HepG2 (cell line): ENCODE results near the gene TRAF3. TPM values are rescaled to one million over a fixed set of nuclear protein-coding genes. Genes with fewer than 3 reads are reported as not detected.

Experiments
- ATAC-seq: fragments of 200-7000 bp; cut with Tn5 transposase; 3 replicates; pipeline ENCODE4 v1.9.1; 2020; ENCODE audit warnings: mild to moderate bottlenecking, moderate library complexity
- BruUV-seq: library from RNA; stranded (reverse); fragments of 400-500 nt; replicated peaks from 2 replicates; lab custom pipeline; 2021; lab: Mats Ljungman, UMichigan
- CTCF ChIA-PET: fragments of 300-600 bp; formaldehyde crosslinking; extraction: SDS; loops from one replicate; lab custom pipeline; 2021; ENCODE audit warnings: low total read pairs, inconsistent platforms, low intra/inter-chr PET ratio; lab: Yijun Ruan, JAX
- POLR2A ChIA-PET: fragments of 350-600 bp; sonication (Branson Sonifier 250); formaldehyde crosslinking; loops from one replicate; lab custom pipeline; 2020; ENCODE audit warnings: antibody characterized with exemption, inconsistent platforms; lab: Yijun Ruan, JAX
- DNase-seq: peaks from one replicate; pipeline ENCODE4 v3.0.0-alpha.2; 2015; ENCODE audit warnings: low spot score
- FAIRE-seq: peaks from 3 replicates; lab custom pipeline; 2011; peaks lifted over from hg19 to GRCh38; lab: Jason Lieb, UNC
- H2AFZ ChIP-seq: one replicate; pipeline ENCODE4 v1.6.1; 2011; ENCODE audit warnings: low read length, inconsistent platforms
- H3K27ac ChIP-seq: fragments of 300-600 bp; 3 replicates; pipeline ENCODE4 v1.8.0; 2011; ENCODE audit warnings: mixed run types, mild to moderate bottlenecking, mixed read lengths, low read length, inconsistent platforms; ENCODE audit not compliant: insufficient read depth; ENCODE audit errors: extremely low read length
- H3K27me3 ChIP-seq, 2 experiments: fragments of 200-600 bp in 1 of 2; 2 replicates in 1 of 2; 3 replicates in 1 of 2; pipeline versions ENCODE4 v1.6.0 to v1.8.0; 2011; ENCODE audit warnings: low read length in 2 of 2, mild to moderate bottlenecking in 2 of 2, moderate library complexity in 2 of 2, inconsistent platforms in 1 of 2; ENCODE audit not compliant: insufficient read depth in 2 of 2, control insufficient read depth in 1 of 2
- H3K36me3 ChIP-seq, 2 experiments: fragments of 200-600 bp in 1 of 2; replicated peaks in 1 of 2; 2 replicates in 1 of 2; 3 replicates in 1 of 2; pipeline versions ENCODE4 v1.5.1 to v1.8.0; 2011; ENCODE audit warnings: low read length in 2 of 2, inconsistent platforms in 1 of 2; ENCODE audit not compliant: insufficient read depth in 2 of 2, control insufficient read depth in 1 of 2
- H3K4me1 ChIP-seq: 2 replicates; pipeline ENCODE4 v1.5.1; 2012; ENCODE audit warnings: low read length, inconsistent platforms; ENCODE audit not compliant: insufficient read depth
- H3K4me2 ChIP-seq: 2 replicates; pipeline ENCODE4 v1.6.0; 2011; ENCODE audit warnings: low read depth, low read length, inconsistent platforms
- H3K4me3 ChIP-seq, 3 experiments: fragments of 200-600 bp in 1 of 3; sonication (generic), shearing (Covaris generic) in 1 of 3; replicated peaks in 1 of 3; 2 replicates each; pipeline ENCODE4 v1.5.1; 2011 to 2016; ENCODE audit warnings: low read length in 3 of 3, inconsistent platforms in 2 of 3, low read depth in 2 of 3, mild to moderate bottlenecking in 2 of 3, control low read depth in 1 of 3, mixed read lengths in 1 of 3; ENCODE audit not compliant: insufficient read depth in 1 of 3
- H3K79me2 ChIP-seq: one replicate; pipeline ENCODE4 v1.6.1; 2011; ENCODE audit warnings: low read length, inconsistent platforms; ENCODE audit not compliant: insufficient read depth
- H3K9ac ChIP-seq: 2 replicates; pipeline ENCODE4 v1.6.0; 2011; ENCODE audit warnings: mild to moderate bottlenecking, low read depth, low read length, inconsistent platforms; ENCODE audit not compliant: insufficient read depth
- H3K9me3 ChIP-seq: 2 replicates; pipeline ENCODE4 v1.5.1; 2012; ENCODE audit warnings: mild to moderate bottlenecking, low read length
- H4K20me1 ChIP-seq: 2 replicates; pipeline ENCODE4 v1.6.0; 2011; ENCODE audit warnings: inconsistent platforms, mild to moderate bottlenecking, low read length, moderate library complexity; ENCODE audit not compliant: insufficient read depth
- AGO2 ChIP-seq: fragments of 200-400 bp; formaldehyde crosslinking; optimal IDR thresholded peaks from 2 replicates; pipeline ENCODE3; 2017; ENCODE audit warnings: mild to moderate bottlenecking, low read depth, low read length, moderate library complexity
- ATAD3A ChIP-seq: sonication (generic); formaldehyde crosslinking; IDR thresholded peaks from 2 replicates; pipeline ENCODE4 v1.4.0; 2020; ENCODE audit warnings: missing genetic modification reagents
- CHCHD3 ChIP-seq: sonication (generic); formaldehyde crosslinking; IDR thresholded peaks from 2 replicates; pipeline ENCODE4 v1.8.0; 2022; ENCODE audit warnings: mild to moderate bottlenecking, missing genetic modification reagents, moderate library complexity
- MED8 ChIP-seq: sonication (generic); formaldehyde crosslinking; IDR thresholded peaks from 2 replicates; pipeline ENCODE4 v1.8.1; 2023; ENCODE audit warnings: mild to moderate bottlenecking, missing genetic modification reagents; ENCODE audit not compliant: insufficient replicate concordance
- MLLT10 ChIP-seq: sonication (generic); formaldehyde crosslinking; IDR thresholded peaks from 2 replicates; pipeline ENCODE4 v1.4.0; 2020; ENCODE audit warnings: missing genetic modification reagents
- NONO ChIP-seq, 2 experiments: fragments of 450-650 bp in 1 of 2; sonication (generic) in 1 of 2; formaldehyde crosslinking in 1 of 2; IDR thresholded peaks in 1 of 2; conservative IDR thresholded peaks in 1 of 2; 2 replicates each; pipeline versions ENCODE4 v1.6.1 to v1.8.0; 2017 to 2022; ENCODE audit warnings: mild to moderate bottlenecking in 1 of 2, missing genetic modification reagents in 1 of 2, moderate library complexity in 1 of 2
- PCBP2 ChIP-seq: fragments of 200-400 bp; formaldehyde crosslinking; optimal IDR thresholded peaks from 2 replicates; pipeline ENCODE3; 2018; ENCODE audit warnings: low read length, low read depth; ENCODE audit not compliant: poor library complexity, severe bottlenecking
- RFX3 ChIP-seq: IDR thresholded peaks from 2 replicates; pipeline ENCODE4 v1.6.1; 2016; ENCODE audit warnings: missing biosample characterization, missing genetic modification reagents
- ZNF256 ChIP-seq: sonication (generic); formaldehyde crosslinking; conservative IDR thresholded peaks from 2 replicates; pipeline ENCODE4 v1.4.0; 2020; ENCODE audit warnings: missing genetic modification reagents
- ZNF3 ChIP-seq: IDR thresholded peaks from 2 replicates; pipeline ENCODE4 v1.7.0; 2017; ENCODE audit warnings: inconsistent platforms
- ZNF747 ChIP-seq: sonication (generic); formaldehyde crosslinking; IDR thresholded peaks from 2 replicates; pipeline ENCODE4 v1.8.1; 2023; ENCODE audit warnings: missing genetic modification reagents, mild to moderate bottlenecking, borderline replicate concordance
- WGBS: methylation state at CpG from one replicate; pipeline ENCODE4 v1.1.6; 2017; ENCODE audit warnings: low lambda C conversion rate; 5-methylcytosine and 5-hydroxymethylcytosine counted together
- in situ Hi-C: cut with HindIII; loops from 2 replicates; pipeline ENCODE4 v1.10.0; 2017; ENCODE audit warnings: low pct_unique_long_range_greater_than_20kb; ENCODE audit not compliant: extremely low pct_ligation_motif_present
- intact Hi-C: fragments of 100-400 bp; cut with micrococcal nuclease; formaldehyde crosslinking; loops from one replicate; pipeline ENCODE4 v1.10.0; 2022; ENCODE audit not compliant: unreplicated experiment
- polyA plus RNA-seq, 8 experiments: library from polyadenylated mRNA; depleted of rRNA in 3 of 8; stranded (reverse) in 7 of 8; unstranded in 1 of 8; fragments of >200 nt; fragmentation: Illumina TruSeq in 4 of 8; extraction: Trizol in 4 of 8; gene quantifications; 2 replicates each; pipeline versions ENCODE4 v1.2.1 to v1.2.3, GENCODE V29; 2011 to 2016; ENCODE audit warnings: low read depth in 4 of 8, missing spikeins in 1 of 8, mixed read lengths in 1 of 8; ENCODE audit not compliant: insufficient read depth in 1 of 8
- total RNA-seq, 5 experiments: library from RNA; depleted of rRNA; stranded (reverse); fragments of >200 nt; fragmentation: Illumina TruSeq; extraction: Trizol; gene quantifications; 2 replicates each; pipeline ENCODE4 v1.2.3, GENCODE V29; 2016; ENCODE audit warnings: low read depth in 1 of 5
- TF ChIP-seq, protein P1 (sequence below): sonication (generic); formaldehyde crosslinking; IDR thresholded peaks from 2 replicates; pipeline ENCODE4 v1.8.1; 2023; ENCODE audit warnings: mild to moderate bottlenecking, missing genetic modification reagents
- TF ChIP-seq, protein P2 (sequence below): sonication (generic); formaldehyde crosslinking; IDR thresholded peaks from 2 replicates; pipeline ENCODE4 v1.8.0; 2022; ENCODE audit warnings: low read depth, missing genetic modification reagents

The TRAF3 gene
- total and polyA plus RNA-seq, 2 of the 13 experiments (the other 11 are each of a cell fraction or from before 2014, with no cell fraction given), result 6.9 to 12.2 TPM

DNA sequence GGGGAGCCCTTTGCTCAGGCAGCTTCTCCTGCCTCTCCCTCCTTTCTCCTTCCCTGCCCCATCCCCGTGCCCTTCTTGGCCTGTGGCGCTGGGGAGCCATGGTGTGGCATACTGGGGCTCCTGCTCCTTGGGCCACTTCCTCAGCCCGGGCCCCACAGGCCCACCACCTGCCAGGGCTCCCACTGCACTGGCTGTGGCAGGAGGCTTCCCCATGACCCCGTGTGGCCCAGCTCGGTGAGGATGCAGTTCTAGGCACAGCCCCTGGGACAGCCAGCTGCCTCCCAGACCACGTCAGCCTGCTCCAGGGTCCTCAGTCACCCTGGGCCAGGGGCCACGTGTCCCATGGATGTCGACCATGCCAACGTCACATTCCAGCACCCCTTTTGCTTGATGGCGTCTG, 132.2 kb downstream of the TRAF3 start:
- in situ Hi-C loops, result no loop called here
- ATAC-seq, result peak; percentile 13; the same call in 1 of the 3 replicates
- H3K79me2 ChIP-seq, result no peaks in the 10 kb centered on the region
- POLR2A ChIA-PET, result no interaction called here
- no peak overlapping the region for H2AFZ ChIP-seq
- H3K4me3 ChIP-seq, result no peak overlapping the region
- peak; percentile 3 for TF ChIP-seq AGO2
- no peak for TF ChIP-seq ZNF747
- TF ChIP-seq, all 625 proteins: peak for 1
- peaks cover 1 to 7% of the 10 kb centered on the region in 2 experiments; a peak in 3 of 5 replicates for H3K36me3 ChIP-seq
- H4K20me1 ChIP-seq, result no peaks in the 10 kb centered on the region
- peaks cover 5% of the 10 kb centered on the region for H3K4me1 ChIP-seq
- H3K27me3 ChIP-seq, result no peaks in the 10 kb centered on the region
- H3K9me3 ChIP-seq, result no peaks in the 10 kb centered on the region
- CTCF ChIA-PET, result no interaction called here
- FAIRE-seq (no peak), DNase-seq (no peak)
- no peak overlapping the region for H3K27ac ChIP-seq
- H3K9ac ChIP-seq, result no peak overlapping the region
- intact Hi-C loops, result no loop called here
- 93% methylated on average over 4 of the region's 10 CpGs for WGBS
- no peak overlapping the region for H3K4me2 ChIP-seq
- BruUV-seq, result no TSS peak

DNA sequence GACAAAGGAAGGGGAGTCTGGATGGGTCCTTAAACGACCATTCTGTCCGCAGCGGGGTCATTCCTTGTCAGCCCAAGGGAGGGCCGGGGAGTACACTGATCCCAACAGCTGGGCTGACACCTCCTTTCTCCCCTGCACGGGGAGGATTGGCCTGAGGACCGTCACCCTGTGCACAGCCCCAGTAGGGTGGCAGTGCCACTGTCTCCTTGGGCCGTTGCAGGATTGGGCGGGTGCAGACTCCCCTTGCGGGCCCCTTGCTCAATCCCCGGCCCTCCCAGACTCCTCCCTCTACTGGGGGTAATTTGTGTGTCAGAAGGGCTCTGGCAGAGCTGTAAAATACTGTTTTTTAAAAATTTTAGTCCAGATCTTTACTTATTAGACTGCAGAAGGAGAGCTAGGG, 132.7 kb downstream of the TRAF3 start:
- intact Hi-C loops (no loop called here), in situ Hi-C loops (loop anchor here (10.0 kb wide), 1 partner anchor 215 kb away; no protein-coding TSS in a partner anchor)
- FAIRE-seq (no peak), ATAC-seq (no peak), DNase-seq (no peak)
- H3K27ac ChIP-seq, result no peak overlapping the region
- no peaks in the 10 kb centered on the region for H3K79me2 ChIP-seq
- no peak overlapping the region for H3K9ac ChIP-seq
- H3K4me1 ChIP-seq, result peaks cover 10% of the 10 kb centered on the region
- H3K4me3 ChIP-seq, result no peak overlapping the region
- H3K36me3 ChIP-seq, result peaks cover 1 to 7% of the 10 kb centered on the region in 2 experiments; a peak in 3 of 5 replicates
- H3K27me3 ChIP-seq, result no peaks in the 10 kb centered on the region
- H2AFZ ChIP-seq, result no peak overlapping the region
- no peaks in the 10 kb centered on the region for H3K9me3 ChIP-seq
- ChIA-PET POLR2A (no interaction called here), CTCF (no interaction called here)
- WGBS, result 75% methylated on average over 8 of the region's 10 CpGs
- H3K4me2 ChIP-seq, result no peak overlapping the region
- no peak for TF ChIP-seq CHCHD3
- no peak for TF ChIP-seq PCBP2
- no peak for TF ChIP-seq NONO (IDR thresholded peaks at IDR 0.05)
- no peak for TF ChIP-seq NONO (CRISPR knock-in tag; conservative IDR thresholded peaks at IDR 0.05)
- TF ChIP-seq, protein P1, sequence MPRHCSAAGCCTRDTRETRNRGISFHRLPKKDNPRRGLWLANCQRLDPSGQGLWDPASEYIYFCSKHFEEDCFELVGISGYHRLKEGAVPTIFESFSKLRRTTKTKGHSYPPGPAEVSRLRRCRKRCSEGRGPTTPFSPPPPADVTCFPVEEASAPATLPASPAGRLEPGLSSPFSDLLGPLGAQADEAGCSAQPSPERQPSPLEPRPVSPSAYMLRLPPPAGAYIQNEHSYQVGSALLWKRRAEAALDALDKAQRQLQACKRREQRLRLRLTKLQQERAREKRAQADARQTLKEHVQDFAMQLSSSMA (CRISPR knock-in tag), result no peak
- no peak for TF ChIP-seq ZNF3 (CRISPR knock-in tag)
- no peak for TF ChIP-seq RFX3 (CRISPR knock-in tag)
- no peak for TF ChIP-seq ATAD3A (CRISPR knock-in tag)
- no peak for TF ChIP-seq MLLT10 (CRISPR knock-in tag)
- no peak for TF ChIP-seq ZNF256 (CRISPR knock-in tag)
- TF ChIP-seq, protein P2, sequence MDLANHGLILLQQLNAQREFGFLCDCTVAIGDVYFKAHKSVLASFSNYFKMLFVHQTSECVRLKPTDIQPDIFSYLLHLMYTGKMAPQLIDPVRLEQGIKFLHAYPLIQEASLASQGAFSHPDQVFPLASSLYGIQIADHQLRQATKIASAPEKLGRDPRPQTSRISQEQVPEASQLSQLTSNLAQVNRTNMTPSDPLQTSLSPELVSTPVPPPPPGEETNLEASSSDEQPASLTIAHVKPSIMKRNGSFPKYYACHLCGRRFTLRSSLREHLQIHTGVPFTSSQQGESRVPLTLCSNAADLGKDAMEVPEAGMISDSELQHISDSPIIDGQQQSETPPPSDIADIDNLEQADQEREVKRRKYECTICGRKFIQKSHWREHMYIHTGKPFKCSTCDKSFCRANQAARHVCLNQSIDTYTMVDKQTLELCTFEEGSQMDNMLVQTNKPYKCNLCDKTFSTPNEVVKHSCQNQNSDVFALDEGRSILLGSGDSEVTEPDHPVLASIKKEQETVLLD (CRISPR knock-in tag), result no peak
- no peak for TF ChIP-seq MED8
- no TSS peak for BruUV-seq
- no peaks in the 10 kb centered on the region for H4K20me1 ChIP-seq
